Measurements from ENCODE around the gene FHIT. TPM values are rescaled to one million over a fixed set of nuclear protein-coding genes. Genes with fewer than 3 reads are reported as not detected.

FHIT gene
- total RNA-seq, 1 donor from 2014 or later: 1.3 TPM

GRCh38 chr3:60185161-60185560, 1066.1 kb downstream of the FHIT start:
- no peak for DNase-seq (ENCODE audit: low read depth, low spot score)

- no peak for DNase-seq (ENCODE audit: low read depth, low spot score)
Observed at GRCh38 chr3:60182697-60183096, 1068.6 kb downstream of the FHIT start.

- no peak for DNase-seq (ENCODE audit: low read depth, low spot score)
Observed at GRCh38 chr3:60178931-60179653, 1072.2 kb downstream of the FHIT start.

- DNase-seq (ENCODE audit: low read depth, low spot score): no peak
Observed at GRCh38 chr3:60177726-60178125, 1073.5 kb downstream of the FHIT start.

GRCh38 chr3:60176614-60177013, 1074.6 kb downstream of the FHIT start:
- DNase-seq (ENCODE audit: low read depth, low spot score): no peak

- no peak for DNase-seq (ENCODE audit: low read depth, low spot score)
Observed at GRCh38 chr3:60175680-60176079, 1075.6 kb downstream of the FHIT start.

DNA sequence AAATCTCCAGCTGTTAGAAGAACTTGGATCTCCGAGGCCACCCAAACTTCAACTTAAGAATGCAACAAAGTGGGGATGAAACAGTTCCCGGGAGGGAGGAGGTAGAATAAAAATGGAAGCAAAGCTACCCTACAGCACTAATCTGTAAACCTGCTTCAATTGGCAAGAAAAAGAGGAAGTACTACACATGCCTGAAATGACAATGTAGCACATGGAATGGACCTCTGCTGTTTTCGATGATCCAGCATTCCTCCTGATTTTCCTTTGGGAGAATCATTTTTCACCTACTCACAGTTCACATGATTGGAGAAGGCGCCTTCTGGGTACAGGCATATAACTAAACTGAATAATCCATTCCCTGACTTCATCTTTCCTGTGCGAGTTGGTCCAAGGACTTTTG, 1081.5 kb downstream of the FHIT start:
- DNase-seq (ENCODE audit: low read depth, low spot score): no peak

GRCh38 chr3:60167186-60167585, 1084.1 kb downstream of the FHIT start:
- no peak for DNase-seq (ENCODE audit: low read depth, low spot score)

- no peak for DNase-seq (ENCODE audit: low read depth, low spot score)
Observed at GRCh38 chr3:60160822-60161748, 1090.2 kb downstream of the FHIT start.

- no peak for DNase-seq (ENCODE audit: low read depth, low spot score)
Observed at GRCh38 chr3:60160111-60160821, 1091.0 kb downstream of the FHIT start.

DNA sequence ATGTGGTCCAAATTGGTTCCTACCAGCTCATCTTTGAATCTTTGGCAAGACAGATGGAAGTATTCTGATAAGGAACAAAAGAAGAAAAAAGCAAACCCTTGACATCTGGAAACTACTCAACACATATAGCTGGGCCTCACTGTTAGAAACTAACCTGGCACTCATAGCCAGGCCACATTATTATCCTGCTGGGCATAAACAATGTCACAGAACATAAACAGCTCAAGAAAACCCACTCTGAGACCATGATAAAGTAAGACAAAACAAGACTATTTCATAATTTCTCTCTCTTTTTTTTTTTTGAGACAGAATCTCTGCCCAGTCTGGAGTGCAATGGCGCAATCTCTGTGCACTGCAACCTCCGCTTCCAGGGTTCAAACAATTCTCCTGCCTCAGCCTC, 1093.2 kb downstream of the FHIT start:
- no peak for DNase-seq (ENCODE audit: low read depth, low spot score)

GRCh38 chr3:60154011-60154410, 1097.2 kb downstream of the FHIT start:
- DNase-seq (ENCODE audit: low read depth, low spot score): no peak

DNA sequence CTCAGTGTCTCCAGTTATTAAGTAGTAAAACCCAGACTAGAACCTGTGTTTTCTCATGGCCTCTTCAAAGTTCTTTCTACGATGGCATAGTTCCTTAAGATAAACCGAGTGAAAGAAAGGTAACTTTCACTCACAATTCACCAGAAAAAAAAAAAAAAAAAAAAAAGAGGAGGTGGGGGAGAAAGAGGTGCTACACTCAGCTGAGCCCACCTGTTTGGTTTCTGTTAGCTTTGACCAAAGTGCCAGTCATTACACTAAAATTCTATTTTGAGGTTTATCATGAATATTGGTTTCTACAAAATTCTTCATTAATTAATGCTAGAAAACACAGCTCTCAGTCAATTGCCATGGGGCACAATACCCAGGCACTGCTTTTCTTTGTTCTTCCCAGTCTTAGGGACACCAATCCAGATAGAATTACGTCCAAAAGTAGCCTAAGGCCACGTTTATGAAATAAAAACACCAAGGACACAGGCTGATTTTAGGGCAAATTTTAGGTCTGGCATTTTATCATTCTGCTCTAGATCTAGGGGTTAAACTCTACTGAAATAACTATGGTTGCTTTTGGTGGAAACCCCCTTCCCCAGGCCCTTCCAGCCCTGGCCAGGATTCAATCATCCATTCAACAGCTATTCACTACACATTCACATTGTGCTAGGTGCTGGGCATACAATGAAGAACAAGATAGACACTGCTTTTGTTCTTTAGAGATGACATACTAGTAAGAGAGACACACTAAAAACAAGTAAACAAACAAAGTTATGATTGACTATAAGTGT, 1097.8 kb downstream of the FHIT start:
- DNase-seq (ENCODE audit: low read depth, low spot score): no peak

DNA sequence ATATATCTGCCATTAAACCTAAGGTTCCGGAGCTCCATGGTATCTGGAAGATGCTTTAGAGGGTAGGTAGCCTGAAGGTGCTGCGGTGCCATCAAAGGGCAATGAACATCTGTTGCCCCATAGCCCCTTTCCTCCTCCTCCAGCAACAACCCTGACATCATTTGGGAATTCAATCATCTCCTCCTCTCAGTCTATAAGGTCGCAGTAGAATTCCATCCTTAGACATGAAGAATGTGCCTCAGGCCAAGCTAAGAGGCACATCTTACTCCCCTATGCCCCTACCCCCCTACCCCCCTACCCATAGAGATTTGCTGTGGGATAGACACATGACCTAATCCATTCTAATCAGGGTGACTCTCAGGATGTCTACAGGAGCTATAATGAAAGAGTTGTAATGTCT, 1101.8 kb downstream of the FHIT start:
- no peak for DNase-seq (ENCODE audit: low read depth, low spot score)

DNA sequence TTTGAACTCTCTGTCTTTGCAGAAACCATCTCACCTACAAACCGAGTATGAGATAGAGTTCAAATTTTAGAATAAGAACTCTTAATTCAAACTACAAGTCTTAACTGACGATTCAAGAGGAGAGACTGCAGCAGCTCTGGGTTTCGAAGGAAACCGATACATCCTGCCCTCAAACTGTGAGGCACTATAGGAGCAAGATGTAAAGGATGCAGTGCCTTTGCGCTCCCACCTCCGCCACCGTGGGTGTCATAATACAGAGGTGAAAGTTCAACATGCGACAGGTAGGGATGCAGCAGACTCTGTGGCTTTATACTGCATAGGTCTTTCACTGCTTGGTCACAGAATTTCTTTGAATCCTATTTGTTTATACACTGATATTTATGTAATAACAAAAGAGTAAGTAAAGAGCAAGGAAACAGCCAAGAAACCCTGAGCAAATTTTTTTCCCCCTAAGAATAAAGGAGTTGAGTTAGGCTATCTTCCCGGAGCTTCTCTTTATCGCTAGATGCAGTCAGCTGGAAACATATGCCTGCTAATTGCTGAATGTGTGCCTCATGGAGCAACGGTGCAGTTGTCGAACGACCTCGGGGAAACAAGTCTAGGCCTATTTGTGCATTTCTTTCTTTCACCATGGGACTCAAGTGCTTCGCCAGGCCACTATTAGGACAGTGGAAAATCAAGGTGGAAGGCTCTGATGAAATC, 1103.9 kb downstream of the FHIT start:
- no peak for DNase-seq (ENCODE audit: low read depth, low spot score)

DNA sequence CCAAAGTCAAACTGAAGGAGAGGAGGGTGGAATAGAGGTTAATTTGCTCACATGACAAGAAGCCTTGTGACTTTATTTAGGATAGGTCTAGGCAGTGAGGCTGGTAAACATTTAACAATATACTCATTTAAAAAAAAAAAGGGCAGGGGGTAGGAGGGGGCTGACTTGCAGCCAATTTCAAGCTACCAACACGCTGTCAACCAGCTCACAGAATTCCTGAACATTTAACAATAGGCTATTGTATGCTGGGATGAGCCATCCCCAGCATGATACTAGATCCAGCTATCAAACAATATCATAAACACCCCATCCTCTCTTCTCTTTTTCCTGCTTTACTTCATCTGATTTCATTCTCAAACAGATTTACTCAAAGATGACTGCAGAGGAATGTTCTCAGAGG, 1105.1 kb downstream of the FHIT start:
- no peak for DNase-seq (ENCODE audit: low read depth, low spot score)

DNA sequence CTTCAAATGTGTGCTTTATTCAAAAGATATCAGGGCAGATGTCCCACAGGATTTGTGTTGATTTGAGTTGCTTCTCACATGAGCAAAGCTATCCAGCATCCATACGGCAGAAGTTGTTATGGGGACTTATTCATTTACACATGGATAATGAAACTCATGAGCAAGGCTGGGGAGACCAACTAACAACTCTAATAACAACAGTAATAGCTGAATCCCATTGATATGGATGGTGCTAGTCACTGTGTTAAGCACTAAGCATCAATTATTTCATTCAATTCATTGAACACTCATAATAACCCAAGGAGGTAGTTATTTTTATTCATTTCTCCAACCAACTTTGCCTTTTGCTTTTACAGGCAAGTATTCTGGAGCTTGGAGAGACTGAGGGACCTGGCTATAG, 1107.2 kb downstream of the FHIT start:
- no peak for DNase-seq (ENCODE audit: low read depth, low spot score)

DNA sequence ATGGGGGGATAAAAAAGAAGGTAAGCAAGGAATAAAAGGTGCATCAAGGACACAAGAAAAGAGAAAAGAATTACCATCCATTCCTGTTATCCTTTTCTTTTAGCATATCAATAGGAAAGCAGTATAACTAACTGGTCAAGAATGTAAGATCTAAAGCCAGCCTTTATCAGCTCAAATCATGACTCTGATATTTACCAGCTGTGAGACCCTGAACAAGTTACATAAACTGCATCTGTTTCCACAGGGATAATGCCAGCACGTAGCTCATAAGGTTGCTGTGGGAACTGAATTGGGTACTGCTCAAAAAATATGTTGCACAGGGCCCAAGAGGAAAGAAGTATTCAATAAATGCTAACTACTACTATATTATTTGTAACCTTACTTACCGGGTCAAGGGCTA, 1109.2 kb downstream of the FHIT start:
- no peak for DNase-seq (ENCODE audit: low read depth, low spot score)

DNA sequence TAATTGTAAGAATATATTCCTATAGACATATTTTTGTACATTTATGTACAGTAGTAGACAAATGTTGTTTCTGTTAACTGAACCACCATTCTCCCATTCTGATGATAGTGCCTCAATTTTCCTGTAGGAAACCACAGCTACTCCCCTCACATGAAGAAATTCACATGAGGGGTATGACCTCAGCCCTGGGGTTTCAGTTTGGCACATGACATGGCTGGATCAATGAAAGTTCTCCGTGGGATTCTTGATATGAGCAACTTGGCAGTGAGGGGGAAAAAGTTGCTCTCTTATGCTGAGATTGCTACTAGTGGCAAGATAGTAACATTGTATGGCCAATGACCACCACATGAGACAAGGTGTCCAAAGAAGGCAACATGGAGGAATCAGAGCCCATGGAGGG, 1111.1 kb downstream of the FHIT start:
- DNase-seq (ENCODE audit: low read depth, low spot score): no peak

GRCh38 chr3:60136601-60137000, 1114.7 kb downstream of the FHIT start:
- DNase-seq (ENCODE audit: low read depth, low spot score): no peak

- DNase-seq (ENCODE audit: low read depth, low spot score): no peak
Observed at GRCh38 chr3:60135474-60135873, 1115.8 kb downstream of the FHIT start.
